K562 (cell line): ENCODE measurements around the gene TTC5.

Experiments used
- CBX8 ChIP-seq: fragments of 200-600 bp; sonication (generic); IDR thresholded peaks from 2 replicates; pipeline ENCODE4 v1.6.1; 2012; ENCODE audit warnings: borderline replicate concordance, mixed run types, low read depth, mild to moderate bottlenecking, moderate library complexity, mixed read lengths, low read length, control low read depth, inconsistent platforms; ENCODE audit not compliant: poor library complexity, severe bottlenecking; ENCODE audit errors: extremely low read depth
- CHD2 ChIP-seq: IDR thresholded peaks from 2 replicates; pipeline ENCODE4 v1.6.1; 2011; ENCODE audit warnings: low read depth, low read length
- FOXM1 ChIP-seq, 2 experiments: fragments of 450-650 bp in 1 of 2; sonication (generic) in 1 of 2; formaldehyde crosslinking in 1 of 2; IDR thresholded peaks; 2 replicates each; pipeline versions ENCODE4 v1.6.1 to v1.9.0; 2017 to 2022; ENCODE audit warnings: low read depth in 2 of 2, mild to moderate bottlenecking in 2 of 2, missing genetic modification reagents in 1 of 2, moderate library complexity in 1 of 2
- KLF6 ChIP-seq: fragments of 250-450 bp; sonication (Bioruptor Pico); IDR thresholded peaks from 2 replicates; pipeline ENCODE4 v1.4.0; 2020; ENCODE audit warnings: mild to moderate bottlenecking, moderate library complexity, borderline replicate concordance
- NFYB ChIP-seq: IDR thresholded peaks from 2 replicates; pipeline ENCODE4 v1.6.1; 2011; ENCODE audit warnings: mild to moderate bottlenecking, moderate library complexity; ENCODE audit not compliant: insufficient read length; ENCODE audit errors: extremely low read depth
- RBM39 ChIP-seq: fragments of 200-400 bp; formaldehyde crosslinking; optimal IDR thresholded peaks from 2 replicates; pipeline ENCODE3; 2018; ENCODE audit warnings: low read depth, low read length
- SP1 ChIP-seq: sonication (generic); formaldehyde crosslinking; IDR thresholded peaks from 2 replicates; pipeline ENCODE4 v1.8.1; 2022; ENCODE audit warnings: mild to moderate bottlenecking, missing genetic modification reagents
- ZNF274 ChIP-seq: IDR thresholded peaks from 2 replicates; pipeline ENCODE4 v1.6.1; 2011; ENCODE audit warnings: low read depth, mild to moderate bottlenecking, low read length, moderate library complexity, borderline replicate concordance
- TF ChIP-seq, protein P1 (sequence below): sonication (generic); formaldehyde crosslinking; IDR thresholded peaks from 2 replicates; pipeline ENCODE4 v1.8.1; 2022; ENCODE audit warnings: missing genetic modification reagents
- TF ChIP-seq, protein P2 (sequence below), 3 experiments: IDR thresholded peaks in 2 of 3; conservative IDR thresholded peaks in 1 of 3; 2 replicates each; pipeline ENCODE4 v1.5.1; 2011 to 2012; ENCODE audit warnings: low read length in 3 of 3, mild to moderate bottlenecking in 3 of 3, control low read depth in 2 of 3, improper control_type of control experiment in 1 of 3, inconsistent platforms in 1 of 3, low read depth in 1 of 3, mixed read lengths in 1 of 3, moderate library complexity in 1 of 3; ENCODE audit not compliant: insufficient read depth in 2 of 3
- TF ChIP-seq, protein P3 (sequence below), 3 experiments: fragments of 200-800 bp in 1 of 3; sonication (Bioruptor generic) in 1 of 3; sonication (generic) in 1 of 3; formaldehyde crosslinking in 1 of 3; IDR thresholded peaks; 2 replicates each; pipeline versions ENCODE4 v1.6.1 to v1.8.0; 2016 to 2022; ENCODE audit warnings: mild to moderate bottlenecking in 2 of 3, missing compliant biosample characterization in 2 of 3, missing genetic modification characterization in 2 of 3, missing genetic modification reagents in 1 of 3
- TF ChIP-seq, protein P4 (sequence below), 2 experiments: fragments of 450-650 bp in 1 of 2; sonication (generic) in 1 of 2; formaldehyde crosslinking in 1 of 2; IDR thresholded peaks; 2 replicates each; pipeline versions ENCODE4 v1.7.1 to v1.9.0; 2016 to 2022; ENCODE audit warnings: inconsistent platforms in 1 of 2, mild to moderate bottlenecking in 1 of 2, missing genetic modification reagents in 1 of 2

DNA sequence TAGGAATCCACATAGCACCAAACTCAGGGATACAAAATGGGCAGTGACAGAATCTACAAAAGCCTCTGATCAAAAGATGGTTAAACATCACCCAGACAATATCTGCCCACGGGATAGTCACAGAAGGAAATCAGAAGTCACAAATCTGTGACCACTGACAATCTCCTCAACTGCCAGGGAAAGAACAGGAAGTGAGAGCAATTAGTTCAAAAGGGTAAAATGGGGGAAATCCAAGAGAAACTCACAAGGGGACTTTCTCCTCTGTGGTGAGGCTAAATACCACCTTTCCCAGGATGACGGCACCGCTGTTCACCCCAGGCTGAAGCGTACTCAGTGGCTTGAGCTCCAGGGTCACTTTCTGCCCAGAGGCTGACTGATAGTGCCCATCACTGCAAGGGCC, 10.7 kb downstream of the TTC5 start:
- TF ChIP-seq, protein P1, sequence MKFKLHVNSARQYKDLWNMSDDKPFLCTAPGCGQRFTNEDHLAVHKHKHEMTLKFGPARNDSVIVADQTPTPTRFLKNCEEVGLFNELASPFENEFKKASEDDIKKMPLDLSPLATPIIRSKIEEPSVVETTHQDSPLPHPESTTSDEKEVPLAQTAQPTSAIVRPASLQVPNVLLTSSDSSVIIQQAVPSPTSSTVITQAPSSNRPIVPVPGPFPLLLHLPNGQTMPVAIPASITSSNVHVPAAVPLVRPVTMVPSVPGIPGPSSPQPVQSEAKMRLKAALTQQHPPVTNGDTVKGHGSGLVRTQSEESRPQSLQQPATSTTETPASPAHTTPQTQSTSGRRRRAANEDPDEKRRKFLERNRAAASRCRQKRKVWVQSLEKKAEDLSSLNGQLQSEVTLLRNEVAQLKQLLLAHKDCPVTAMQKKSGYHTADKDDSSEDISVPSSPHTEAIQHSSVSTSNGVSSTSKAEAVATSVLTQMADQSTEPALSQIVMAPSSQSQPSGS (CRISPR knock-in tag), result no peak
- TF ChIP-seq, protein P2, sequence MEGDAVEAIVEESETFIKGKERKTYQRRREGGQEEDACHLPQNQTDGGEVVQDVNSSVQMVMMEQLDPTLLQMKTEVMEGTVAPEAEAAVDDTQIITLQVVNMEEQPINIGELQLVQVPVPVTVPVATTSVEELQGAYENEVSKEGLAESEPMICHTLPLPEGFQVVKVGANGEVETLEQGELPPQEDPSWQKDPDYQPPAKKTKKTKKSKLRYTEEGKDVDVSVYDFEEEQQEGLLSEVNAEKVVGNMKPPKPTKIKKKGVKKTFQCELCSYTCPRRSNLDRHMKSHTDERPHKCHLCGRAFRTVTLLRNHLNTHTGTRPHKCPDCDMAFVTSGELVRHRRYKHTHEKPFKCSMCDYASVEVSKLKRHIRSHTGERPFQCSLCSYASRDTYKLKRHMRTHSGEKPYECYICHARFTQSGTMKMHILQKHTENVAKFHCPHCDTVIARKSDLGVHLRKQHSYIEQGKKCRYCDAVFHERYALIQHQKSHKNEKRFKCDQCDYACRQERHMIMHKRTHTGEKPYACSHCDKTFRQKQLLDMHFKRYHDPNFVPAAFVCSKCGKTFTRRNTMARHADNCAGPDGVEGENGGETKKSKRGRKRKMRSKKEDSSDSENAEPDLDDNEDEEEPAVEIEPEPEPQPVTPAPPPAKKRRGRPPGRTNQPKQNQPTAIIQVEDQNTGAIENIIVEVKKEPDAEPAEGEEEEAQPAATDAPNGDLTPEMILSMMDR (IDR thresholded peaks at IDR 0.05 in 2 of 3, conservative IDR thresholded peaks at IDR 0.05 in 1 of 3; ENCODE audit: insufficient read depth in 2 of 3, low read depth in 1 of 3, low read length in 3 of 3), result no peak
- TF ChIP-seq, protein P3, sequence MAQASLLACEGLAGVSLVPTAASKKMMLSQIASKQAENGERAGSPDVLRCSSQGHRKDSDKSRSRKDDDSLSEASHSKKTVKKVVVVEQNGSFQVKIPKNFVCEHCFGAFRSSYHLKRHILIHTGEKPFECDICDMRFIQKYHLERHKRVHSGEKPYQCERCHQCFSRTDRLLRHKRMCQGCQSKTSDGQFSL (CRISPR knock-in tag; IDR thresholded peaks at IDR 0.05), result no peak
- TF ChIP-seq, protein P3 (tag; IDR thresholded peaks at IDR 0.05), result no peak
- no peak for TF ChIP-seq CHD2
- no peak for TF ChIP-seq FOXM1 (IDR thresholded peaks at IDR 0.05; ENCODE audit: low read depth)
- no peak for TF ChIP-seq FOXM1 (CRISPR knock-in tag; IDR thresholded peaks at IDR 0.05; ENCODE audit: low read depth)
- no peak for TF ChIP-seq ZNF274
- TF ChIP-seq NFYB, result no peak
- TF ChIP-seq, protein P4, sequence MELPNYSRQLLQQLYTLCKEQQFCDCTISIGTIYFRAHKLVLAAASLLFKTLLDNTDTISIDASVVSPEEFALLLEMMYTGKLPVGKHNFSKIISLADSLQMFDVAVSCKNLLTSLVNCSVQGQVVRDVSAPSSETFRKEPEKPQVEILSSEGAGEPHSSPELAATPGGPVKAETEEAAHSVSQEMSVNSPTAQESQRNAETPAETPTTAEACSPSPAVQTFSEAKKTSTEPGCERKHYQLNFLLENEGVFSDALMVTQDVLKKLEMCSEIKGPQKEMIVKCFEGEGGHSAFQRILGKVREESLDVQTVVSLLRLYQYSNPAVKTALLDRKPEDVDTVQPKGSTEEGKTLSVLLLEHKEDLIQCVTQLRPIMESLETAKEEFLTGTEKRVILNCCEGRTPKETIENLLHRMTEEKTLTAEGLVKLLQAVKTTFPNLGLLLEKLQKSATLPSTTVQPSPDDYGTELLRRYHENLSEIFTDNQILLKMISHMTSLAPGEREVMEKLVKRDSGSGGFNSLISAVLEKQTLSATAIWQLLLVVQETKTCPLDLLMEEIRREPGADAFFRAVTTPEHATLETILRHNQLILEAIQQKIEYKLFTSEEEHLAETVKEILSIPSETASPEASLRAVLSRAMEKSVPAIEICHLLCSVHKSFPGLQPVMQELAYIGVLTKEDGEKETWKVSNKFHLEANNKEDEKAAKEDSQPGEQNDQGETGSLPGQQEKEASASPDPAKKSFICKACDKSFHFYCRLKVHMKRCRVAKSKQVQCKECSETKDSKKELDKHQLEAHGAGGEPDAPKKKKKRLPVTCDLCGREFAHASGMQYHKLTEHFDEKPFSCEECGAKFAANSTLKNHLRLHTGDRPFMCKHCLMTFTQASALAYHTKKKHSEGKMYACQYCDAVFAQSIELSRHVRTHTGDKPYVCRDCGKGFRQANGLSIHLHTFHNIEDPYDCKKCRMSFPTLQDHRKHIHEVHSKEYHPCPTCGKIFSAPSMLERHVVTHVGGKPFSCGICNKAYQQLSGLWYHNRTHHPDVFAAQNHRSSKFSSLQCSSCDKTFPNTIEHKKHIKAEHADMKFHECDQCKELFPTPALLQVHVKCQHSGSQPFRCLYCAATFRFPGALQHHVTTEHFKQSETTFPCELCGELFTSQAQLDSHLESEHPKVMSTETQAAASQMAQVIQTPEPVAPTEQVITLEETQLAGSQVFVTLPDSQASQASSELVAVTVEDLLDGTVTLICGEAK (IDR thresholded peaks at IDR 0.05), result no peak
- TF ChIP-seq, protein P4 (CRISPR knock-in tag; IDR thresholded peaks at IDR 0.05), result no peak
- no peak for TF ChIP-seq SP1 (CRISPR knock-in tag)
- no peak for TF ChIP-seq RBM39
- no peak for TF ChIP-seq CBX8
- TF ChIP-seq KLF6 (CRISPR knock-in tag), result no peak
